Esophagus muscularis mucosa (tissue), 4 donors: ENCODE data around the gene SKP2. TPM values are rescaled to one million over a fixed set of nuclear protein-coding genes. Genes with fewer than 3 reads are reported as not detected.

Experiments used
- DNase-seq: peaks from one replicate; pipeline ENCODE4 v3.0.0-alpha.2; 2017; ENCODE audit errors: extremely low spot score
- H3K27ac ChIP-seq, 4 donors: fragments of 200-600 bp; sonication (generic); replicated peaks in 1 of 4; 1 replicate in 3 of 4; 2 replicates in 1 of 4; pipeline ENCODE4 v1.5.1; 2016 to 2019; ENCODE audit warnings: mild to moderate bottlenecking in 1 of 4
- H3K27me3 ChIP-seq, 4 donors: fragments of 200-600 bp; sonication (generic); one replicate each; pipeline versions ENCODE4 v1.5.1 to v1.6.0; 2016 to 2019
- H3K36me3 ChIP-seq, 4 donors: fragments of 200-600 bp; sonication (generic); one replicate each; pipeline ENCODE4 v1.5.1; 2016 to 2019
- H3K4me1 ChIP-seq, 4 donors: fragments of 200-600 bp; sonication (generic); one replicate each; pipeline ENCODE4 v1.5.1; 2016 to 2019
- H3K4me3 ChIP-seq, 4 donors: fragments of 200-600 bp; sonication (generic); 1 replicate in 2 of 4; 2 replicates in 2 of 4; pipeline ENCODE4 v1.5.1; 2016 to 2019; ENCODE audit warnings: mild to moderate bottlenecking in 4 of 4, moderate library complexity in 1 of 4
- H3K9me3 ChIP-seq, 4 donors: fragments of 200-600 bp; sonication (generic); 1 replicate in 3 of 4; 2 replicates in 1 of 4; pipeline ENCODE4 v1.5.1; 2016 to 2019
- EP300 ChIP-seq: sonication (generic); formaldehyde crosslinking; IDR thresholded peaks from one replicate; pipeline ENCODE4 v1.6.1; 2017; ENCODE audit warnings: antibody characterized with exemption
- POLR2A ChIP-seq: fragments of 450-650 bp; IDR thresholded peaks from one replicate; pipeline ENCODE4 v1.6.1; 2017; ENCODE audit warnings: antibody characterized with exemption, moderate library complexity, mild to moderate bottlenecking, low read depth
- POLR2AphosphoS5 ChIP-seq, 2 donors: sonication (generic); formaldehyde crosslinking; IDR thresholded peaks; one replicate each; pipeline ENCODE4 v1.6.1; 2017; ENCODE audit warnings: antibody characterized with exemption in 2 of 2
- WGBS: methylation state at CpG from one replicate; pipeline ENCODE4 v1.1.5; 2018; 5-methylcytosine and 5-hydroxymethylcytosine counted together
- intact Hi-C: fragments of 100-400 bp; cut with DNase I; formaldehyde crosslinking; loops from one replicate; pipeline ENCODE4 v1.15.1; 2023
- total RNA-seq, 4 donors: library from RNA; depleted of rRNA; stranded (reverse); fragments of >200 nt; gene quantifications; one replicate each; pipeline versions ENCODE4 v1.1.0 to v1.2.1, GENCODE V29; 2016
- TF ChIP-seq, protein P1 (sequence below), 3 experiments: fragments of 200-600 bp in 2 of 3; fragments of 450-650 bp in 1 of 3; sonication (generic) in 2 of 3; IDR thresholded peaks; one replicate each; pipeline ENCODE4 v1.5.1; 2017 to 2019; ENCODE audit warnings: antibody characterized with exemption in 3 of 3, mild to moderate bottlenecking in 2 of 3, moderate library complexity in 1 of 3

SKP2 gene
- total RNA-seq, 4 donors from 2014 or later: 5.6 to 12.1 (median 9.2) TPM

DNA sequence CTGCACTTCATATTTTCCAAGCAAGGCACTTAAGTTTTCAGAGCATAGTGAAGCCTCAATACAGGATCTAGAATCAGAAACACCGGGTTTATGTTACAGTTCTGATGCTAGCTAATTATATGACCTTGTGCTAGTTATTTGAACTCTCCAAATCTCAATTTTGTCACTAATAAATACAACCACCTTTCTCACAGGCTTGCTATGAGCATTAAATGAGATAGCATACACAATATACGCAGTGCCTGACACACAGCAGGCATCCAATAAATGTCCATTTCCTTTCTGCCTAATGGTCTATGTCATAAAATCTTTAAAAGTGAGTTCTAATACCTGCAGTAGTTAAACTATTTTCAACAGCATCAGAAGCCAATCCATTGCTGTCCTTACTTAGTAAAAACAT, 56.9 kb downstream of the SKP2 start:
- H3K27ac ChIP-seq: no peak overlapping the region
- 100% methylated on average over 2 of the region's 2 CpGs for WGBS
- H3K36me3 ChIP-seq: peaks cover 30 to 60% (median 42%) of the 10 kb centered on the region in 4 donors
- no peaks in the 10 kb centered on the region for H3K9me3 ChIP-seq
- H3K4me1 ChIP-seq: peaks cover 0 to 11% (median 3%) of the 10 kb centered on the region in 4 donors
- intact Hi-C loops: no loop called here
- no peak for DNase-seq
- TF ChIP-seq EP300: no peak
- TF ChIP-seq POLR2AphosphoS5 (IDR thresholded peaks at IDR 0.05): no peak
- TF ChIP-seq, protein P1, sequence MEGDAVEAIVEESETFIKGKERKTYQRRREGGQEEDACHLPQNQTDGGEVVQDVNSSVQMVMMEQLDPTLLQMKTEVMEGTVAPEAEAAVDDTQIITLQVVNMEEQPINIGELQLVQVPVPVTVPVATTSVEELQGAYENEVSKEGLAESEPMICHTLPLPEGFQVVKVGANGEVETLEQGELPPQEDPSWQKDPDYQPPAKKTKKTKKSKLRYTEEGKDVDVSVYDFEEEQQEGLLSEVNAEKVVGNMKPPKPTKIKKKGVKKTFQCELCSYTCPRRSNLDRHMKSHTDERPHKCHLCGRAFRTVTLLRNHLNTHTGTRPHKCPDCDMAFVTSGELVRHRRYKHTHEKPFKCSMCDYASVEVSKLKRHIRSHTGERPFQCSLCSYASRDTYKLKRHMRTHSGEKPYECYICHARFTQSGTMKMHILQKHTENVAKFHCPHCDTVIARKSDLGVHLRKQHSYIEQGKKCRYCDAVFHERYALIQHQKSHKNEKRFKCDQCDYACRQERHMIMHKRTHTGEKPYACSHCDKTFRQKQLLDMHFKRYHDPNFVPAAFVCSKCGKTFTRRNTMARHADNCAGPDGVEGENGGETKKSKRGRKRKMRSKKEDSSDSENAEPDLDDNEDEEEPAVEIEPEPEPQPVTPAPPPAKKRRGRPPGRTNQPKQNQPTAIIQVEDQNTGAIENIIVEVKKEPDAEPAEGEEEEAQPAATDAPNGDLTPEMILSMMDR (IDR thresholded peaks at IDR 0.05): no peak
- no peak for TF ChIP-seq POLR2A
- H3K27me3 ChIP-seq: no peaks in the 10 kb centered on the region
- no peak overlapping the region for H3K4me3 ChIP-seq

DNA sequence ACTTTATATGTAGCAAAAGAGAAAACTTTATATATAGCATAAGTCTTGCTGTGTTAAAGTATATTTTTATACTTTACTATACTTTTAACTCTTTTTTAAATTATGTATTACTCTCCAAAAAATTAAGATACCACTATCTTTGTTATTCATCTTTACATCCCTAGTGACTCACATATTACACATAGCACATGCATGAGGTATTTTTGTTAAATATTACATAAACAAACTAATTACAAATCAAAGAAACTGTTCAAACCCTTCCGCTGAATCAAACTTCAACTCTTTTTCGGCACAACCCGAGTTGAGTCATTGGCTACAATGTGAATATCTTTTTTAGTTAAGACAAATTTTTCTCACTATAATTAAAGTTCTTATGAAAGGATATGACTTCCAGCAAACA, 57.8 kb downstream of the SKP2 start:
- intact Hi-C loops: no loop called here
- Histone ChIP-seq H3K4me3 (no peak overlapping the region), H3K27ac (no peak overlapping the region), H3K36me3 (peaks cover 32 to 59% (median 44%) of the 10 kb centered on the region in 4 donors), H3K4me1 (peaks cover 0 to 11% (median 5%) of the 10 kb centered on the region in 4 donors), H3K9me3 (no peaks in the 10 kb centered on the region), H3K27me3 (no peaks in the 10 kb centered on the region)
- WGBS: 98% methylated on average over 3 of the region's 3 CpGs
- TF ChIP-seq POLR2A: no peak
- TF ChIP-seq, protein P1 (IDR thresholded peaks at IDR 0.05): no peak
- no peak for TF ChIP-seq POLR2AphosphoS5 (IDR thresholded peaks at IDR 0.05)
- no peak for TF ChIP-seq EP300
- no peak for DNase-seq

DNA sequence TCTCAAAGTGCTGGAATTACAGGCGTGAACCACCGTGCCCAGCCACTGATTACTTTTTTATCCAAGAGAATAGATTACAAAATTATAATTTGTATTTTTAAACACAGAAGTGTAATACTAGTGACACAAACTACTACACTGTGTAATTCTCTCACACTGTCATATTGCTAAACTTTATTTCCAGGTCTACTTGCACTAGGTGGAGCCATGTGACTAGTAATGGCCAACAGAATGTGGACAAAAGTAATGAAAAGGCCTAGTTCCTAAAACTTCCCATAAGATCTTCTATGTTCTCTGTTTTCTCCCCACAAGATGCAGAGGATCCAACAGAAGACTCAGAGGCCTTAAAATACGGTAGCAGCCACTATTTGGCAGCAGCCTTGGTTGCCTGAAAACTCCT, 62.5 kb downstream of the SKP2 start:
- Histone ChIP-seq H3K4me1 (peaks cover 0 to 11% (median 5%) of the 10 kb centered on the region in 4 donors), H3K27me3 (no peaks in the 10 kb centered on the region), H3K4me3 (no peak overlapping the region), H3K9me3 (no peaks in the 10 kb centered on the region), H3K36me3 (peaks cover 20 to 73% (median 47%) of the 10 kb centered on the region in 4 donors), H3K27ac (no peak overlapping the region)
- intact Hi-C loops: no loop called here
- TF ChIP-seq, protein P1 (IDR thresholded peaks at IDR 0.05): peak in 2 of 3 experiments; percentile 17 to 21
- TF ChIP-seq POLR2A: no peak
- 78% methylated on average over 3 of the region's 3 CpGs for WGBS
- DNase-seq: no peak

DNA sequence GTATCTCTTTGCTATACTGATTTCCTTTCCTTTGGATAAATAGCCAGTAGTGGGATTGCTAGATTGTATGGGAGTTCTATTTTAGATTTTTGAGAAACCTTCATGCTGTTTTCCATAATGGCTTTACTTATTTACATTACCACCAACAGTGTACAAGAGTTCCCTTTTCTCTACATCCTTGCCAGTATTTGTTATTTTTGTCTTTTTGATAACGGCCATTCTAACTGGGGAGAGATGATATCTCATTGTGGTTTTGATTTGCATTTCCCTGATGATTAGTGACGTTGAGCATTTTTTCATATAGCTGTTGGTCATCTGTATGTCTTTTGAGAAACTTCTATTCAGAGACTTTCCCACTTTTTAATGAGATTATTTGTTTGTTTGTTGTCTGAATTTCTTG, 64.0 kb downstream of the SKP2 start:
- intact Hi-C loops: no loop called here

More for the DNA sequence above, 64.0 kb downstream of the SKP2 start:
- 78% methylated on average over 2 of the region's 2 CpGs for WGBS
- H3K4me3 ChIP-seq: no peak overlapping the region
- peaks cover 24 to 77% (median 50%) of the 10 kb centered on the region in 4 donors for H3K36me3 ChIP-seq
- no peak overlapping the region for H3K27ac ChIP-seq
- H3K4me1 ChIP-seq: peaks cover 0 to 11% (median 5%) of the 10 kb centered on the region in 4 donors
- no peak for DNase-seq
- no peaks in the 10 kb centered on the region for H3K9me3 ChIP-seq
- no peak for TF ChIP-seq EP300
- TF ChIP-seq POLR2AphosphoS5 (IDR thresholded peaks at IDR 0.05): no peak
- TF ChIP-seq POLR2A: no peak
- TF ChIP-seq, protein P1 (IDR thresholded peaks at IDR 0.05): no peak
- no peaks in the 10 kb centered on the region for H3K27me3 ChIP-seq
